HG02840 (cell line): ENCODE measurements around the gene PANK4.

Experiments used
- ATAC-seq: cut with Tn5 transposase; IDR thresholded peaks from one replicate; pipeline ENCODE4 v1.9.1; 2021; ENCODE audit warnings: mild to moderate bottlenecking, moderate library complexity, moderate number of reproducible peaks; ENCODE audit not compliant: unreplicated experiment, low FRiP score

The PANK4 gene

GRCh38 chr1:2483026-2483425 is 43.4 kb downstream of the PANK4 start:
- ATAC-seq: no peak

- ATAC-seq: no peak
Observed at GRCh38 chr1:2482588-2482987, 43.8 kb downstream of the PANK4 start.

GRCh38 chr1:2481885-2482284 is 44.5 kb downstream of the PANK4 start:
- ATAC-seq: no peak

DNA sequence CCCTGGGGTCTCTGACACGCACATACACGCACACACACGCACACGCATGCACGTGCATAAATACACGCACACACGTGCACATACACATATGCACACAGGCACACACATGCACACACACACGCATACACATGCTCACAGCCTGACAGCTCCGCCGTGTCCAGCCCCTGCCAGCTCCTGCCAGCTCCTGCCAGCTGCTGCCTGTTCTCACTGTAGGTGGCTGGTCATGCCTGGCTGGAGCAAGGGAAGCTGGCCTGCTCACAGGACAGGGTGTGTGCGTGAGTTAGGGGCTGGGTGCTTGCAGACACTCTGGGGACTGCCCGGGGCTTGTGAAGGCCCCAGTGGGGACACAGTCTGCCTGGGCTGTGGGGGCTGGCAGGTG is 45.4 kb downstream of the PANK4 start:
- no peak for ATAC-seq

DNA sequence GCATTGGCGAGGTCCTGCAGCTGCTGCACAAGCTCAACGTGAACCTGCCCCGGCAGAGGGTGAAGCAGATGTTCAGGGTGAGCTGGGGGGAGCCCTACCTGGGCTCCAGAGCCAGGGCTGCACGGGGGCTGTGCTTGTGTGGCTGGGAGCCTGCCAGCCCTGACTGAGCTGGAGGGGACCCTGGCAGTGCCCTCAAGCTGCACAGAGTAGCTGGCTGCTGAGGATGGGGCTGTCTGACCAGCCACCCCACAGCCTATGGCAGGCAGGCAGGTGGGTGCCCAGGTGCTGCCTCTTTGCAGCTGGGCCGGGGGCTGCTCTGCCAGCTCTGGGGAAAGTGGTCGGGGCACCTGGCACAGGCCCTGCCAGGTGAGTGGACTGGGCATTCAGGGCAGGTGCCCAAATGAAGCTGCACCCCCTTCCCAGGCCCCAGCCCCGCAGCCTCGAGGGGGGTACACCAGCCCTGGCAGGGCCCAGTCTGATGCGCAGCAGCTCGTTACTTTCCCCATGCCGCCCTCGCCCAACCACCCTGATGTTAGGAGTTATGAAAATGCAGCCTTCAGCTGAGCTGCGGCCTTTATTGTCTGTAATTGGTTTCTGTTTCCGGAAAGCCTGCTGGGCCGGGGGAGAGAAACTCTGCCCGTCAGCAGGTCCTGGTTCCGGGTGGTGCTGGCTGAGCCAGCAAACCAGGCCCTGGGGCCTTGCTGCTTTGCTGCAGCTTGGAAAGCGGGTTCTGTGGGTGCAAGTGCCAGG is 46.0 kb downstream of the PANK4 start:
- no peak for ATAC-seq

DNA sequence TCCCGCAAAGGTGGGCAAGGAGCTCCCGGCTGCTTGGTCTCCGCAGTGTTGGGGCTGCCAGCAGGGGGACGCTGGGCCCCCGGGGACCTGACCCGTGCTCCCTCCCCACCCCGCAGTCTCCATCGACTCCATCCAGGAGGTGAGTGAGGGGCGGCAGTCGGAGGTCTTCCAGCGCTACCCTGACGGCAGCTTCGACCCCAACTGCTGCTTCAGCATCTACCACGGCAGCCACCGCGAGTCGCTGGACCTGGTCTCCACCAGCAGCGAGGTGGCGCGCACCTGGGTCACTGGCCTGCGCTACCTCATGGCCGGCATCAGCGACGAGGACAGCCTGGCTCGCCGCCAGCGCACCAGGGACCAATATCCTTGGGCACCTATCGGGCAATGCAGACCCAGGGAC is 46.8 kb downstream of the PANK4 start:
- ATAC-seq: no peak

DNA sequence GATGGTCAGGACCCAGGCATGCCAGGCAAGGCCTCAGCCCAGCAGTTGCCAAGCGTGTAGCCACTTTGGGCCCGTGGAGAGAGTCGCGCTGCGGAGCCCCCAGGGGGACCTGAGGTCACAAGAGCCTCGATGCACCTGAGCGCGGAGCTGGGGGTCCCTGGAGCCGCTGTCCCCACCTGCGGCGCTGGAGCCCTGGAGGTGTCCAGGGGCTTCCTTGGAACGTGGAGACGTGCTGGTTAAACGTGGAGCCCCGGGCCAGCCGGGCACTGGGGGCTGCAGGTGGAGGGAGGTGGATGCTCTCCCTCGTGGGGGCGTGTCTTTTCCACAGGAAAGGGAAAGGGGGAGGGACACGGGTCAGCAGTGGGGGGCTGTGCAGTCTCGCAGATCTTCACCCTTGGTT is 47.2 kb downstream of the PANK4 start:
- no peak for ATAC-seq

DNA sequence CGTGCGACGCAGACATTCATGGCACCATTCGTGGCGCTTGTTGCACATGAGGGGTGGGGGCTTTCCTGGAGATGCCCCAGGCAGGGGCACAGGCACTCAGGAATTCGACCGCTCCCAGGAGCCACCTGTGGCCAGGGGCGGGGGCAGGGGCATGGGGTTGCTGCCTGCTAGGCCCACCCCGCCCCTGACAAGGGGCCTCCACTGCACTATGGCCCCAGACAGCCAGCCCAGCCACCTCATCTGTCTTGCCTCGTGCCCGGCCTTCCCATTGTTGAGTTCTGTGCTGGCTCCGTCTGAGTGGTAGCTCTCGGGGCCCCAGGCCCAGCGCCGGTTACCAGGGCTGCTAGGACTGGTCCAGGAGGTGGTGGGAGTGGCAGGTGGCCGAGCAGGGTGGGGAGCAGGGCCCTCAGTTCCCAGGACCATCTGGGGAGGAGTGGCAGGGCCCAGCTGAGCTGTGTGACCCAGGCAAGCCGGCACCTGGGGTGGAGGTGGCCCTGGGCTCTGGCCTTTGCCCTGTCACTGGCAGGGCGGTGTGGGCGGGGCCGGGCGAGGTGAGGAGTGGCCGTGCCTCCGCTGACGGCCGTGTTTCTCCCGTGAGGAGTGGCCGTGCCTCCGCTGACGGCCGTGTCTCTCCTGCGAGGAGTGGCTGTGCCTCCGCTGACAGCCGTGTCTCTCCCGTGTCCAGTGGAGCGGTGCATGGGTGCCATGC is 48.5 kb downstream of the PANK4 start:
- no peak for ATAC-seq

- no peak for ATAC-seq
Observed at GRCh38 chr1:2477309-2477708, 49.1 kb downstream of the PANK4 start.

GRCh38 chr1:2476061-2476999 is 50.1 kb downstream of the PANK4 start, which contains the start of gene PLCH2:
Gene PLCH2, plus strand, starts transcription at chr1:2476289. Its CDS starts 300 bp downstream, at chr1:2476589.
- ATAC-seq: no peak

- no peak for ATAC-seq
Observed at GRCh38 chr1:2475571-2475970, 50.8 kb downstream of the PANK4 start.

GRCh38 chr1:2474933-2475371 is 51.4 kb downstream of the PANK4 start:
- ATAC-seq: no peak

- ATAC-seq: no peak
Observed at GRCh38 chr1:2474104-2474844, 52.1 kb downstream of the PANK4 start.

GRCh38 chr1:2473198-2473597 is 53.2 kb downstream of the PANK4 start:
- no peak for ATAC-seq

GRCh38 chr1:2472561-2473177 is 53.7 kb downstream of the PANK4 start:
- ATAC-seq: no peak

GRCh38 chr1:2472109-2472508 is 54.3 kb downstream of the PANK4 start:
- no peak for ATAC-seq

- ATAC-seq: no peak
Observed at GRCh38 chr1:2471587-2472001, 54.8 kb downstream of the PANK4 start.

DNA sequence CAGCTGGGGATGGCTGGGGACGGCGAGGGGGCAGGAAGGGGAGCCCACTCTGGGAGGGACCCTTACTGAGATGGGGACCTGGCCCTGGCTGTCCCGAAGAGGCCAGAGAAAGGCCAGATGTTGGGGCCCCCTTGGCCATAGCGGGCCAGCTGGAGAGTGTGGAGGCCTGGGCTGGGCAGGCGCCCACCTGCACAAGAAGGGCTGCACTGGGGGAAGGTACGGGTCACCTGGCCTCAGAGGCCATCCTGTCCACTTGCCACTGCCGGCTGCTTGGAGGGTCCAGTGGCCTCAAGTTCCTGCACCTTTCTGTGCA is 55.3 kb downstream of the PANK4 start:
- ATAC-seq: no peak

GRCh38 chr1:2470290-2471158 is 55.9 kb downstream of the PANK4 start:
- ATAC-seq: no peak
